Retinal pigment epithelial cell (primary cell): Measurements from ENCODE around the gene TUFT1.
A peak's percentile ranks its signal among the peaks of the same experiment; 100 is the strongest.

Experiments
- DNase-seq: peaks from one replicate; pipeline ENCODE4 v3.0.0-alpha.2; 2010; ENCODE audit warnings: low read depth
- H3K4me3 ChIP-seq: 2 replicates; pipeline ENCODE4 v1.5.1; 2011; ENCODE audit warnings: mild to moderate bottlenecking, low read length, control low read depth, moderate library complexity
- CTCF ChIP-seq: conservative IDR thresholded peaks from 2 replicates; pipeline ENCODE4 v1.5.1; 2011; ENCODE audit warnings: low read depth, low read length, control low read depth, inconsistent platforms

Gene TUFT1

GRCh38 chr1:151547119-151547899 is 7.2 kb downstream of the TUFT1 start:
- peak overlapping the region; percentile 15 for H3K4me3 ChIP-seq
- peak; percentile 93 for DNase-seq
- no peak for TF ChIP-seq CTCF

GRCh38 chr1:151547900-151548230 is 7.8 kb downstream of the TUFT1 start:
- H3K4me3 ChIP-seq, result no peak overlapping the region
- no peak for DNase-seq
- no peak for TF ChIP-seq CTCF

GRCh38 chr1:151549199-151549598 is 9.1 kb downstream of the TUFT1 start:
- H3K4me3 ChIP-seq, result no peak overlapping the region
- no peak for TF ChIP-seq CTCF
- no peak for DNase-seq

GRCh38 chr1:151553659-151554058 is 13.6 kb downstream of the TUFT1 start:
- no peak overlapping the region for H3K4me3 ChIP-seq

GRCh38 chr1:151556052-151556451 is 15.9 kb downstream of the TUFT1 start:
- no peak overlapping the region for H3K4me3 ChIP-seq
- no peak for DNase-seq
- TF ChIP-seq CTCF, result no peak

More at GRCh38 chr1:151553659-151554058, 13.6 kb downstream of the TUFT1 start:
- no peak for DNase-seq
- no peak for TF ChIP-seq CTCF

GRCh38 chr1:151562661-151563060 is 22.6 kb downstream of the TUFT1 start:
- H3K4me3 ChIP-seq, result no peak overlapping the region
- TF ChIP-seq CTCF, result no peak
- DNase-seq, result no peak

GRCh38 chr1:151563376-151563775 is 23.3 kb downstream of the TUFT1 start:
- no peak for DNase-seq
- TF ChIP-seq CTCF, result no peak
- no peak overlapping the region for H3K4me3 ChIP-seq
